DND-41 (cell line): ENCODE measurements around the gene PNKD.

Experiments used
- ATAC-seq: fragments of 200-7000 bp; cut with Tn5 transposase; 3 replicates; pipeline ENCODE4 v1.9.1; 2021; ENCODE audit warnings: low read depth; ENCODE audit not compliant: insufficient read depth
- DNase-seq: peaks from one replicate; pipeline ENCODE4 v3.0.0-alpha.2; 2020
- H2AFZ ChIP-seq: 2 replicates; pipeline ENCODE4 v1.6.0; 2012; ENCODE audit warnings: low read depth, low read length
- H3K27ac ChIP-seq: 2 replicates; pipeline ENCODE4 v1.5.1; 2012; ENCODE audit warnings: low read length, inconsistent platforms
- H3K27me3 ChIP-seq: fragments of 200-600 bp; sonication (generic); 2 replicates; pipeline ENCODE4 v1.6.0; 2012; ENCODE audit warnings: low read length, mild to moderate bottlenecking, inconsistent platforms; ENCODE audit not compliant: insufficient read depth, poor library complexity
- H3K36me3 ChIP-seq: 2 replicates; pipeline ENCODE4 v1.5.1; 2012; ENCODE audit warnings: low read length, inconsistent platforms; ENCODE audit not compliant: insufficient read depth
- H3K4me1 ChIP-seq: 2 replicates; pipeline ENCODE4 v1.5.1; 2012; ENCODE audit warnings: mild to moderate bottlenecking, low read length; ENCODE audit not compliant: insufficient read depth
- H3K4me2 ChIP-seq: 2 replicates; pipeline ENCODE4 v1.6.0; 2012; ENCODE audit warnings: mild to moderate bottlenecking, moderate library complexity, low read length, inconsistent platforms; ENCODE audit not compliant: insufficient read depth
- H3K4me3 ChIP-seq, 2 experiments: fragments of 200-600 bp in 1 of 2; shearing (Covaris generic) in 1 of 2; 2 replicates each; pipeline ENCODE4 v1.5.1; 2012 to 2016; ENCODE audit warnings: inconsistent platforms in 2 of 2, low read length in 2 of 2, mild to moderate bottlenecking in 2 of 2, low read depth in 1 of 2, moderate library complexity in 1 of 2
- H3K79me2 ChIP-seq: 2 replicates; pipeline ENCODE4 v1.6.0; 2012; ENCODE audit warnings: low read length, inconsistent platforms; ENCODE audit not compliant: insufficient read depth
- H3K9ac ChIP-seq: 2 replicates; pipeline ENCODE4 v1.6.0; 2012; ENCODE audit warnings: low read depth, mild to moderate bottlenecking, inconsistent platforms, low read length, moderate library complexity
- H3K9me3 ChIP-seq: 2 replicates; pipeline ENCODE4 v1.5.1; 2012; ENCODE audit warnings: low read length, moderate library complexity, mild to moderate bottlenecking, inconsistent platforms; ENCODE audit not compliant: insufficient read depth, severe bottlenecking
- H4K20me1 ChIP-seq: 2 replicates; pipeline ENCODE4 v1.6.0; 2012; ENCODE audit warnings: low read length; ENCODE audit not compliant: insufficient read depth
- EZH2 ChIP-seq: IDR thresholded peaks from 3 replicates; pipeline ENCODE4 v1.6.1; 2012; ENCODE audit warnings: borderline replicate concordance, low read depth, mild to moderate bottlenecking, moderate library complexity, low read length, inconsistent platforms; ENCODE audit not compliant: severe bottlenecking
- TF ChIP-seq, protein P1 (sequence below): IDR thresholded peaks from 2 replicates; pipeline ENCODE4 v1.5.1; 2012; ENCODE audit warnings: borderline replicate concordance, low read length, moderate library complexity, mild to moderate bottlenecking; ENCODE audit not compliant: poor library complexity, severe bottlenecking; ENCODE audit errors: extremely low read depth

Gene PNKD

DNA sequence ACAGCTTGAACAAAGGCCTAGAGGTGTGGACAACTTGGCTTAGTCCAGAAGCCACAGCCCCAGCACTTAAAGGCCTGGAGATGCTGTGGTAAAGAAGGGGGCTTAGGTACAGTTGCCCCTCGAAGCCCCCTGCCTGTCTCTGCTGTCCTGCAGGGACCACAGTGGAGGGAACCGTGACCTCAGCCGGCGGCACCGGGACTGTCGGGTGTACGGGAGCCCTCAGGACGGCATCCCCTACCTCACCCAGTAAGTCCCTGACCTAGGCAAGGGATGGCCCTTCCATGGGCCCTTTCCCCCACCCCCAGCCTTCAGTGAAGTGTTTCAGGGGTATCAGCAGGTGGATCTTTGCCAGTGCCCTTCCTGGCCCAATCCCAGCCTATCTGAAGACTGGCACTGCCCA, 71.1 kb downstream of the PNKD start:
- Histone ChIP-seq H3K4me2 (no peak overlapping the region), H3K4me3 (no peak overlapping the region), H3K27ac (no peak overlapping the region), H4K20me1 (no peaks in the 10 kb centered on the region), H3K4me1 (no peaks in the 10 kb centered on the region), H3K79me2 (no peaks in the 10 kb centered on the region), H2AFZ (no peak overlapping the region), H3K36me3 (no peaks in the 10 kb centered on the region), H3K27me3 (no peaks in the 10 kb centered on the region), H3K9ac (no peak overlapping the region), H3K9me3 (no peaks in the 10 kb centered on the region)
- DNase-seq (no peak), ATAC-seq (no peak)
- TF ChIP-seq EZH2: no peak
- TF ChIP-seq, protein P1, sequence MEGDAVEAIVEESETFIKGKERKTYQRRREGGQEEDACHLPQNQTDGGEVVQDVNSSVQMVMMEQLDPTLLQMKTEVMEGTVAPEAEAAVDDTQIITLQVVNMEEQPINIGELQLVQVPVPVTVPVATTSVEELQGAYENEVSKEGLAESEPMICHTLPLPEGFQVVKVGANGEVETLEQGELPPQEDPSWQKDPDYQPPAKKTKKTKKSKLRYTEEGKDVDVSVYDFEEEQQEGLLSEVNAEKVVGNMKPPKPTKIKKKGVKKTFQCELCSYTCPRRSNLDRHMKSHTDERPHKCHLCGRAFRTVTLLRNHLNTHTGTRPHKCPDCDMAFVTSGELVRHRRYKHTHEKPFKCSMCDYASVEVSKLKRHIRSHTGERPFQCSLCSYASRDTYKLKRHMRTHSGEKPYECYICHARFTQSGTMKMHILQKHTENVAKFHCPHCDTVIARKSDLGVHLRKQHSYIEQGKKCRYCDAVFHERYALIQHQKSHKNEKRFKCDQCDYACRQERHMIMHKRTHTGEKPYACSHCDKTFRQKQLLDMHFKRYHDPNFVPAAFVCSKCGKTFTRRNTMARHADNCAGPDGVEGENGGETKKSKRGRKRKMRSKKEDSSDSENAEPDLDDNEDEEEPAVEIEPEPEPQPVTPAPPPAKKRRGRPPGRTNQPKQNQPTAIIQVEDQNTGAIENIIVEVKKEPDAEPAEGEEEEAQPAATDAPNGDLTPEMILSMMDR: no peak

- Histone ChIP-seq H3K9me3 (no peaks in the 10 kb centered on the region), H4K20me1 (no peaks in the 10 kb centered on the region), H3K4me1 (no peaks in the 10 kb centered on the region), H2AFZ (no peak overlapping the region), H3K27me3 (no peaks in the 10 kb centered on the region), H3K36me3 (no peaks in the 10 kb centered on the region), H3K27ac (no peak overlapping the region), H3K9ac (no peak overlapping the region), H3K79me2 (no peaks in the 10 kb centered on the region), H3K4me2 (no peak overlapping the region), H3K4me3 (no peak overlapping the region)
- TF ChIP-seq, protein P1: no peak
- TF ChIP-seq EZH2: no peak
- ATAC-seq (no peak), DNase-seq (no peak)
Measured at GRCh38 chr2:218342837-218343236, 72.5 kb downstream of the PNKD start.

DNA sequence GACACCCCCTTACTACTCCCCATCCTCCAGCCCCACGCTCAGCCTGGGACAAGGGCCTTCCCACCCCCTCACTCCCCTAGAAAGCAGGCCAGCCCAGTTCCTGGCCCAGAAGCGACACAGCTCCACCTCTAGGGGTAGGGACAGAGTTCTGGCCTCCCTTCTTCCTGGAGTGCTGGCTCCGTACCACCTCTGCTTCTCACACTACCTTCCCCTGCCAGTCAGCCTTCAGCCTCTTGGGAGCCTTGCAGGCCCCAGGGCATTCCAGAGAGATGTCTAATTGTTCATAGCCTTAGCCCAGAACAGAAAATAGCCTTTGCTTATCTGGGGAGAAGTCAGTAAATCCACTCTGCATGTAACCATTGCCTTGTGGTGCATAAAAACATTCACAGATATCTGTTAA, 73.3 kb downstream of the PNKD start:
- Histone ChIP-seq H3K4me2 (no peak overlapping the region), H3K27me3 (no peaks in the 10 kb centered on the region), H3K27ac (no peak overlapping the region), H3K9me3 (no peaks in the 10 kb centered on the region), H4K20me1 (no peaks in the 10 kb centered on the region), H3K9ac (no peak overlapping the region), H3K79me2 (no peaks in the 10 kb centered on the region), H3K4me3 (no peak overlapping the region), H3K4me1 (no peaks in the 10 kb centered on the region), H3K36me3 (no peaks in the 10 kb centered on the region), H2AFZ (no peak overlapping the region)
- TF ChIP-seq, protein P1: no peak
- no peak for TF ChIP-seq EZH2
- DNase-seq: no peak
- ATAC-seq: no peak
